CD4-positive, alpha-beta T cell treated with Interleukin-6 for 4 hours (primary cell): ENCODE results near the gene NTRK2.
"Not testable (repeated sequence)": the region's sequence is repeated elsewhere in the genome, so short reads cannot be mapped to it uniquely, and the experiment has no call there.

Experiments
- DNase-seq: peaks from one replicate; pipeline ENCODE4 v3.0.0-alpha.2; 2020; ENCODE audit warnings: mixed read lengths

Gene NTRK2

DNA sequence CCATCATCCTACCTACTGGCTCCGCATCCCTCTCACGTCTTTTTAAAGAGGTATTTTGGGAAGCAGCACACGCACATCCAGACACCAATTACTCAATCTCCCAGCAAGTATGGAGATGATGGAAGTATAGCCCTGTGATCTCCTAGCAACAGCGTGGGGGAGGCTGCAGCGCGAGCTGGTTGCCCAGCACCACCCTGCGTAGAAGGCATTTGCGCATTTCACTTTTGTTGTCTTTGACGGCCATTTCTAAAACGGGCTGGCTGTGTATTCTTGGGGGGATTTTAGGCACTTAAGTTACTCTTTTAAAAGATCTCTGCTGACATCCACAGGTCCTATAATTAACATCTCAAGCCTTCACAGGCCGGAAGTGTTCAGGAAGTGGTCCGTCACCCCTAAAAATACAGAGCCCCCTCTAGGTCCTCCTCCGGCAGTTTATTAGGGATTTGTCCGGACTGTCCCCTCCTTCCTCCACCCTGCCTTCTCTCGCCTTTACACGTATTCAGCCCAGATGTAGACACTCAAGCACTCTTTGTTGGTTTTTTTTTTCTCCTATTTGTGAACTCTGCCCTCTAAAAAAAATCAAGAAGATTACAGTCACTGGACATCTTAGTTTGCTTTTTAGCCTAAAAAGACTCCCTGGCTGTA, 371.4 kb downstream of the NTRK2 start:
- DNase-seq: no peak

DNA sequence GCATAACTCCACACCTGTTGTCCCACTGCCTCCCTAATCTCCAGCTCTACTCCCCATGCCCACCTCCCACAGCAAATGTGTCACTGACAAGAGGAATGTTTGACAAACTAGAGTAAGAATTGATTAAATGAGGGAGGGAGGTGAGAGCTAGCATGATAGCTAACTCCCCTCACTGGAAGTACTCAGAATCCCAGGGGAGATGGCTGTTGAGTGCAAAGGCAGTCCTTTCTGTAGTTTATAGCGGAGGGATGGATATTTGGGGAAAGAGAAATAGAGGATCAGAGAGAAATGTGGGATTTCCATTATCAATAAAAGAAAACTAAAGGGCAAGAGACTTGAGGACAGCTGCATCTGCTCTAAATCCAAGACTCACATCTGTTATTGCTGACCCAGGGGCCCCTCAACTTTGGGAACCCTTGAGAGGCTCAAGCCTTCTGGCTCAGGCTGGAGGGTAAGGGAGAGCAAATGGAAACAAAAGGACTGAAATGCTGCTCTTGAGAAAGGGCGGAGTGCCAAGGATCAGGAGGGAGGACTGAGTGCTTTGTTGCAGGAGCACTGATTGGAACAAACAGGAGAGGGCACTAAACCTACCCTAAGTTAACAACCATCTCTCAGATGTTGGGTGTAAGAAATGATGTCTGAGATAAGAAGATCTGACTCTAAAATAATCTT, 372.1 kb downstream of the NTRK2 start:
- DNase-seq: no peak

DNA sequence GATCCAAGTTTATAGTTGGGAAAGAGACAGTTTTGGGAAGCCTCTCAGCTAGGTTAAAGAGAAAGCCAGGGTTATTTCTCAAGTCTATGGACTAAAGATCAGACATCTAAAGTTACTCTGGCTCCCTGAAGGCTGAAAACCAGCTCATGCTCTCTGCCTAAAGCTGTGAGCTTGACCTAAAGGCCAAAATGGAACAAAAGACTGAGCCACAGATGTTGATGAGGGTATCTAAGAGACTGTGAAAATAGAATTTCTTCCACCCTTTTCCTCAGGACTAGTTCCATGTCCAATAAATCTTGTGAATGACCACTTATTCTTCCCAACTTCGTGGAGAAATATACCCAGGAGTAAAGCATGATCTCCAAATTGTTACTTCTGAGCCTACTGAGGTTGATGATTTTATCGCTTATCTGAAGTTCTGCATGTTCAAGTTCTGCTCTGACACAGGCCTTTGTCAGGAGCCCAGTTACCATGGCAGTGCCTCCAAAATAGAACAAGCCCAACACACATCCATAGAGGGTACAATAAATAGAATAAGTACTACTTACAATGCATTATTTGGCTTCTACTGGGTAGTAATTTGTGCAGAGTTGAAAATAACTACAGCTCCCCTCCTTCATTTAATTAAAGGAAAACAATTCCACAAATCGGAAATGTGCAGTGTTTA, 373.6 kb downstream of the NTRK2 start:
- no peak for DNase-seq

DNA sequence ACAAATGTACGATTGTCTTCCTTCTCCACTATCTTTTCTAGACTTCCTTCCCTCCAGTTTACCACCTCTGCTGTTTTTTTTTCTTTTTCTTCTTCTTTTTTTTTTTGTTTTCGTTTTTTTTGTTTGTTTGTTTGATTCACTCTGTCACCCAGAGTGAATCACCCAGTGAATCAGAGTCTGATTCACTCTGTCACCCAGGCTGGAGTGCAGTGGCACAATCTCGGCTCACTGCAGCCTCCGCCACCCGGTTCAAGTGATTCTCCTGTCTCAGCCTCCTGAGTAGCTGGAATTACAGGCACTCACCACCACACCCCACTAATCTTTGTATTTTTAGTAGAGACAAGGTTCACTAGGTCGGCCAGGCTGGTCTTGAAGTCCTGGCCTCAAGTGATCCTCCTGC, 375.7 kb downstream of the NTRK2 start:
- DNase-seq: no peak

GRCh38 chr9:85046475-85046874, 376.9 kb downstream of the NTRK2 start:
- no peak for DNase-seq

- no peak for DNase-seq
Measured at GRCh38 chr9:85053206-85053786, 383.8 kb downstream of the NTRK2 start.

DNA sequence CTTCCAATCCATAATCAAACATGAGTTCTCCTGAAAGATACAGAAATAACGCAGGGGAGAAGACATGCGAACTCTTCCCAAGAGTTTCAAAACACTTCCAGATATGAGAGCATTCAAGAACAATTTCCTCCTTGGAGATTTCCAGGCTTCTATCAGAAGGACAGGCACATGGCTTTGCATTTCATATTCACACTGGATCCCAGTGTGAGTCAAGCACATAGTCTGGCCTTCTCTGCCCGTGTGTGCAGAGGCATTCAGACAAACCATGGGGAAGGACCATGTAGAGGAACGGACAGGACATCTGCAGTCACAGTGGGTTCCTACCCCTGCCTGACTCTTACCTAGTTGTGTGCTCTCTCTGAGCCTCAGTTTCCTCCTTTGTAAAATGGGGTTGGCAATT, 384.5 kb downstream of the NTRK2 start:
- no peak for DNase-seq

- DNase-seq: no peak
Measured at GRCh38 chr9:85055506-85056202, 386.1 kb downstream of the NTRK2 start.

DNA sequence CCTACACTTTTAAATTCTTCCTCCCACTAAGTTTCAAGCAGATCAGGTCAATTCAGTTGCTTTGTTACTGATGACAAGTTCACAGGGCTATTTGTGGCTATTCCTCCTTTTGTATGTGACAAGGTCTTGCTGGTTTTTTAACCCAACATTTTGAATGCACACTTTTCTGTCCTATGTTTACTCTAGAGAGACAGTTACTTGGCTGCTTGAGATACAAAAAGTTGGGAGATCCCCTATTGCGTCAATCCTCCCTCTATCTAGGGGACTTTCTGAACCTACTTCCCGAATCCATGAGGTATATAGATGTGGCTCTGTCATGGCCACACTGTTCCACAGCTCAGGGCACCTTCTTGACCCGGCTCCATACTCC, 386.7 kb downstream of the NTRK2 start:
- no peak for DNase-seq

- DNase-seq: no peak
Measured at GRCh38 chr9:85061969-85062368, 392.4 kb downstream of the NTRK2 start.

DNA sequence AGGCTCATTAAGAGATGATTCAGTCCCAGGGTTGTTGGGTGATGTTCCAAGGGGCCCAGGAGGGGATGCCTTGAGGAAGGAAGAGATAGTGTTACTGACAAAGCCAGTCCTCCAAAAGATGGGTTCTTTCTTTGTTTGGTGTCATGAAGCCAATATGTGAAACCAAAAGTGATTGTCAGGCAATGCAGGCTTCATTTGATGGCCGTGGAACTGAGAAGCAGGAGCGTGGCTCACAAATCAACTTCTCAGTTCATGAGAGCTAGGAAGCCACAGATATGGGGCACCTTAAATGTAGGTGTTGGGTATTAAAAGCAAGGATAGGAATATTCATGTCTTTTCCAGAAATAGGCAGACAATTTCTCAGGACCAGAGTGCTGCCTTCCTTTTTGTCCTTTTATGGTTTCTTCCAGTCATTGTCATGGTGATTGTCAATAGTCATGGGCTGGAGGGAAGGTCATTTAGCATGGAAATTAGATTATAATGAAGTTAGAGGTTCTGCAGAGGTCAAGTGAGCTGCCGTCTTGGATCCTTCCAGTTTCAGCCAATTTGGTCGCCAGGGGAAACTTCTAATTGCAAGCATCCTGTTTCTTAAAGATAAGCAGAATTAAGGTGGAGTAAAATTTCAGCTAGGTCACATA, 393.0 kb downstream of the NTRK2 start:
- no peak for DNase-seq

DNA sequence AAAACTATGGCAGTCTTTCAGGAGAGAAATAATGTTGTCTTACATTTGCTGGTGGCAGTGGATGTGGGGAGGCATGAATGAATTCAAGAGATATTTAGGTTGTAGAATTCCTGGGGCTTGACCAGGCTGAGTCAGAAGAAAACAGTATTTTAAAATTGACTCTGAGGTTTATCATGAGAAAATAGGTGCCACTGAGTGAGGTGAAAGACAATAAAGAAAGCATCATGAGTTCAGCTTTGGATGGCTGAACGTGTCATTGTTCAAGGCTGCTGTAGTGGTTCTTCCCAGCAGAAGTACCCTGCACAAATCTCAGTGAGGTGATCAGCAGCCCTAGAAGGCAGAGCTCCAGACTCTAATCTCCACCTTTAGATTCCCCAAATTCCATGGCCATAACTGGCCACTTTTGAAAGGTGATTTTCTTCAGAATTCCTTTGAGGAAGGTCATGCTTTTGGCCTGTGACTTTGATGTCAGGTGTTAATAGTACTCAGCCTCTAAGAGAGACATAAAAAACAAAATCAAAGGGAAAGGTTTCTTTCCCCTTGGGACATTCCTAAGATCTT, 395.4 kb downstream of the NTRK2 start:
- DNase-seq: no peak

- DNase-seq: no peak
Measured at GRCh38 chr9:85067792-85068191, 398.3 kb downstream of the NTRK2 start.

DNA sequence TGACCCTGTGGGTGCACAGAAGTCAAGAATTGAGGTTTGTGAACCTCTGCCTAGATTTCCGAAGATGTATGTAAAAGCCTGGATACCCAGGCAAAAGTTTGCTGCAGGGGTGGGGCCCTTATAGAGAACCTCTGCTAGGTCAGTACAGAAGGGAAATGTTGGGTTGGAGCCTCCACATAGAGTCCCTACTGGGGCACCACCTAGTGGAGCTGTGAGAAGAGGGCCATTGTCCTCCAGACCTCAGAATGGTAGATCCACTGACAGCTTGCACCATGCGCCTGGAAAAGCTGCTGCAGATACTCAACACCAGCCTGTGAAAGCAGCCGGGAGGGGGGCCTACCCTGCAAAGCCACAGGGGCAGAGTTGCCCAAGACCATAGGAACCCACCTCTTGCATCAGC, 399.9 kb downstream of the NTRK2 start:
- DNase-seq: not testable (repeated sequence)
